Left lobe of liver (tissue), 2 donors: Measurements from ENCODE around the gene MVK. TPM values are rescaled to one million over a fixed set of nuclear protein-coding genes. Genes with fewer than 3 reads are reported as not detected.
A peak's percentile ranks its signal among the peaks of the same experiment; 100 is the strongest.

Experiments
- ATAC-seq: fragments of 200-7000 bp; cut with Tn5 transposase; one replicate; pipeline ENCODE4 v1.9.1; 2020; ENCODE audit warnings: mild to moderate bottlenecking, moderate library complexity
- DNase-seq: peaks from one replicate; pipeline ENCODE4 v3.0.0-alpha.2; 2020; ENCODE audit warnings: low spot score
- total RNA-seq: library from RNA; stranded (reverse); gene quantifications from one replicate; pipeline ENCODE4 v1.2.1, GENCODE V29; 2021
- donor health status: DM: no; HTN: no; CAD: no; lungs with moderate emphysema.
- donor health status: DM: no; HTN: yes; CAD: no.

Gene MVK
- total RNA-seq, 1 donor from 2014 or later = 16.5 TPM

DNA sequence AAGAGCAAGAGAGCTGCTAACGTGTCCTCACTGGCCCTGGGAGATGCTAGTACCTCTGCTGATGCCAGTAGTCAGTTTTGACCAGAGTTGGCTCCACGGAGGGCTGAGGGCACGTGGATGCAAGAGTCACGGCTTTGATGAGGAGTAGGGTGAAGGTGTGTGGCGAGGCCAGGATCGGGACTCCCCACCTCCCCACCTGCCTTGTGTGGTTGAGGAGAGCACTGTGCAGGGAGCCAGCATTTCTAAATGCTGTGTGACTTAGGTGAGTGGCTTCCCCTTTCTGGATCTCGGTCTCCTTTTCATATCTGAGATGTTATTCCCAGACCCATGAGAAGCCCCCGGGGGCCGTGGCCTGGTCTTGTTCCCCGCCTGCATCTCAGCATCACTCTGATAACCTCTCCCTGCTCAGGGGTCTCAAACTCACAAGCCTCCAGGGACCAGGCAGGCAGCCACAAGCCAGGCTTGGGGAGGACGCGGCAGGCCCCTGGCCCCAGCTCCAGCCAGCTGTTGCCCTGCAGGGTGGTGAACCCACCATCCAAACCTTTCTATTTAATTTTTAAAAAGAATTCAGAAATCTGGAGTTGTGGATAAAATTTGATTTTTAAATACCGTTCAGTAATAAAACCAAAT is 32.1 kb downstream of the MVK start:
- ATAC-seq (no peak), DNase-seq (no peak)

DNA sequence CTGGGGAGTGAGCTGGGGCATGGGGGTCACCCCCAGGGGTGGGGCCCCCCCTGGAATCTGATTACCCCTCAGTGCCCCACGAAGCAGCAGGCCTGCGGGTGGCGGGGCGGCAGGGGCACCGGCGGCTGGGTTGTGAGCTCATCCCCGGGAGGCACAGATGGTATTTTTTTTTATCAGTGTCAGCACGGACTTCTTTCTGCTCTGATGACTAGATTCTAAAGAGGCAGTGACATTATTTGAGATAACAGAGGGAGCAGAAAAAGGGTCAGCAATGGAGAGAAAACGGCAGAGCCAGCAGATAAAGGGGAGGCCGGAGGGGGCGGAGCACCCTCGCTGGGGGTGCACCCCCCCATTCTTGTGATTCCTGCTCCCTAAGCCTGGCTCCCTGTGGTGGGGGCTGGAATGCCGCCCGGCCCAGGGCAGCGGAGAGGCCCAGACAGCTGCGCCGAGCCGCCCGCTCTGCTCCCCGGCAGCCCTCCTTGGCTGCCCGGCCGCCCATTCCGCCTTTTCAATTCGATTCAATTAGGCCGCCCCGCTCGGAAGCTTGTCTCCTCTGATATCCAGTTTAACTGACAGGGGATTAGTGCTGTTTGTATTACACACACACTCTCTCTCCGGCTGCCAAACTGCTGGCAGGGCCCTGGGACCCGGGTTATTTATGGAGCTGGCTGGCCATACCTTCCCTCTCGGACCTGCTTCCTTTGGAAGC is 32.9 kb downstream of the MVK start:
- DNase-seq = no peak

DNA sequence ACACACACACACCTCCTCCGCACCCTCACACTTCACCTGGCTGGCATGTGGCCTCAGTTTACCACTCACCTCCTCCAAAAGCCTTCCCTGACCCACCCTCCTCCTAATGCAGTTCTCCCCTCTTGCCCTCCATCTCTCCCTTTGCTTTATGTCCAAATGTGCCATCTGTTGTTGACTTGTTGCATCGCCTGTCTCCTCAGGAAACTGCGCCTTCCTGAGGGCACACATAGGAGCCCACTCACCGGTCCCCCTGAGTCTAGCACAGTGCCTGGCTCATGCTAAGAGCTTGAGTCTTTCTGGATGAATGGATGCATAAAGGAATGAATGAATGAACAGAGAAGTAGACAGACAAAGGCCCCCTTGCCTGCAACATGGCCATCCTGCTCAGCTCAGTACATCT is 34.0 kb downstream of the MVK start:
- no peak for ATAC-seq

More for the DNA sequence above, 32.9 kb downstream of the MVK start:
- ATAC-seq = no peak

DNA sequence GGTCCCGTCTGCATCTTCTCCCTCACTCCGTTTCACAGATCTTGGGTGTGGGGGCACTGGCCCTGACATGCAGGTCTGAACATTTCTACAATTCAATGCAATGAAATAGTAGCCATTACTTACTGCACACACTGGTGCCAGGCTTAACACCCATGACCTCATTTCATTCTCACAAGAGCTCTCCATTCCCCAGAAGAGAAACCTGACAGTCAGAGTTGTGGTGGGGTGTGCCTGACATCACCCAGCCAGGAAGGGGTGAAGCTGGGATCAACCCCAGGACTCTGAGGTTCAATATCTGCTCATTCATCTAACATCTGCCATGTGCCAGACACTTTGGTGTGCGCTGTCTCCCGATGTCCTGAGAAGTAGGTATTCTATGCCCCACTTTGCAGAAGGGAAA is 34.7 kb downstream of the MVK start:
- DNase-seq (no peak), ATAC-seq (no peak)

More for the DNA sequence above, 34.0 kb downstream of the MVK start:
- DNase-seq = no peak

DNA sequence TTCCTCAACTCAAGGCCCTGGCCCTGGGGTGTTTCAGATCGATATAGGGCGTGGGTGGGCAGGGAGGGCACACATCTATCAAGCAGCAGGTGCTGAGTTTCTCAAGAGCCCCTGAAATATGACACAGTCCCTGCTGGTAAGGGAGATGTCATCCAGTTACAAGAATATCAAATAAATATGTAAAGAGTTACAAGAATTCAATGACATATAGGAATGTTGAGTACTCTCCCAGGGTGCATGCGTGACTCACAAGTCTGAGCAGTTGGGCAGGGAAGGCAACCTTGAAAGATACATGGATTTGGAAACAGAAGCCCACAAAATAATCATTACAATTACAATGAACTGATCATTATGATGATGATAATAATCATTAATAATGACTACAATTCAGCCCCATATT is 35.2 kb downstream of the MVK start:
- DNase-seq (no peak), ATAC-seq (no peak)

DNA sequence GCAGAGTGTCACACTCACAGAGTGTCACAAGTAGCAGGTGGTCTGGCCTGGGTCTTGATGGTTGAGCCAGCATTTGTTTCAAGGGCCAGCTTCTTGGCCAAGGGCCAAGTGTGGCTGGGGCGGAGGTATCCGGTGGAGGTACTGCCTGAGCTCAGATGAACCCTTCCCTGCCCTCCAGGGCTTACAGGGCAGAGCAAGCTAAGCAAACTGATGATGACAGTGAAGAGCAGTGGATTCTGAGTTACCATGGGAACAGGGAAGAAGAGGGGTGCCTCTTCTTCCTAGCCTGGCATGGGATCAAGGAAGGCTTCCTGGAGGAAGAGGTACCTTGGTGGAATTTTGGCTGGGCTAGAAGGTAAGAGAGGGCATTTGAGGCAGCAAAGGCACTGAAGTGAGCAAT is 35.7 kb downstream of the MVK start:
- no peak for ATAC-seq
- DNase-seq = no peak

DNA sequence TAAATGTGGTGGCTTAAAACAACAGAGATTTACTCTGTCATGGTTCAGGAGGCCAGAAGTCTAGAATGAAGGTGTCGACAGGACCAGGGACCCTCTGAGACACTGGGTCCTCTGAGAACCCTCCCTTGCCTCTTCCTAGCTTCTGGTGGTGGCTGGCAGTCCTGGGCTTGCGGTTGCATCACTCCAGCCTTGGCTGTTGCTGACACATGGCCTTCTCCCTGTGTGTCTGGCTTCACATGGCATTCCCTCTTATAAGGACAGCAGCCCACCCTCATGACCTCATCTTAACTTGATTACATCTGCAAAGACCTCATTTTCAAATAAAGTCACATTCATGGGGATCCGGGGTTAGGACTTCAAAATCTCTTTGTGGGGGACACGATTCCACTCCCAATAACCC is 36.9 kb downstream of the MVK start:
- ATAC-seq (no peak), DNase-seq (no peak)

DNA sequence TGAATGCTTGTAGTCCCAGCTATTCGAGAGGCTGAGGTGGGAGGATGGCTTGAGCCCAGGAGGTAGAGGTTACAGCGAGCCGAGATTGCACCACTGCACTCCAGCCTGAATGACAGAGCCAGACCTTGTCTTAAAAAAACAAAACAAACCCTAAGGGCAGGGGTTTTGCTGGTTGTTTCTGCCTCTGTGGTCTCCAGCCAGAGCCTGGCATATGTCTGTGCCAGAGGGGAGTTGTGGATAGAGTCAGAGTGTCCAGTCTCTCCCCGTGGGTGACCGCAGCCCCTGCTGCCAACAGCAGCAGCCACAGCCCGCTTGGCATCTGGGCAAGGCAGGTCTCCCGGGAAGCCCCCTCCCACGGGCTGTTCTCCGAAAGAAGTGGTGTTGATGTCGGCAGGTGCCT is 37.6 kb downstream of the MVK start:
- ATAC-seq (no peak), DNase-seq (no peak)

DNA sequence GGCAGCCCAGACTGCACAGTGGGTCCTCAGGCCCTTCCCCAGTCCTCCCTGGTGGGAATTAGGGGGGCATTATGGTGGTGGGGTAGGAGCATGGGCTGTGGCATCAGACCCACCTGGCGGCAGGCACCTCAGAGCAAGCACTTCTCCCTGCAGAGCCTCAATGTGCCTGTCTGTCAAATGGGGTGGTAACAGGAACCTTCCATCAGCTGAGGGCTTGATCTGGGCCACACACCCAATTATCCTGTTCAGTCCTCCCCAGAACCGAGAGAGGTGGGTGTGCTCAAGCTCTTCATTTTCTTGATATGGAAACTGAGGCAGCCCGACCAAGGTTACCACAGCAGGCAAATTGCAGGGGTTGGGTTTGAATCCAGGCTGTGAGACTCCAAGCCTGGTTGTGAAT is 38.4 kb downstream of the MVK start:
- no peak for DNase-seq

DNA sequence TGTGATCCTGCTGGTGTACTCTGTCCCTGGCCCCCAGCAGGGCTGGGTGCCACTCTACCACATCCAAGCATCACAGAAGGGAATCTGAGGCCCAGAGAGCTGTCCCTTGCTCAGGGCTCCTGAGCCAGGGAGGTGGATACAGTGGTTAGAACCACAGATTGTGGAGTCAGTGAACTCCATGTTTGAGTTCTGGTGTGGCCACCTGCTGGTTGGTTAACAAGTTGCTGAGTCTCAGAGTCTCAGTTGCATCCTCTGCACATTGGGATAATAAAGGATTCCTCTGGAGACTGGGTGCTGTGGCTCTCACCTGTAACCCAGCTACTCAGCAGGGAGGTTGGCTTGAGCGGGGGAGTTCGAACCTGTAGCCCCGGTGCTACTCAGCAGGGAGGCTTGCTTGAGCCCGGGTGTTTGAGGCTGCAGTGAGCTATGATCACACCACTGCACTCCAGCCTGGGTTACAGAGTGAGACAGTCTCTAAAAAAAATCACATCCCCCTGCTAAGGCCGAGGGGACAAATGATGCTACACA is 39.4 kb downstream of the MVK start:
- no peak for DNase-seq
- ATAC-seq = peak; percentile 28

More for the DNA sequence above, 38.4 kb downstream of the MVK start:
- no peak for ATAC-seq

DNA sequence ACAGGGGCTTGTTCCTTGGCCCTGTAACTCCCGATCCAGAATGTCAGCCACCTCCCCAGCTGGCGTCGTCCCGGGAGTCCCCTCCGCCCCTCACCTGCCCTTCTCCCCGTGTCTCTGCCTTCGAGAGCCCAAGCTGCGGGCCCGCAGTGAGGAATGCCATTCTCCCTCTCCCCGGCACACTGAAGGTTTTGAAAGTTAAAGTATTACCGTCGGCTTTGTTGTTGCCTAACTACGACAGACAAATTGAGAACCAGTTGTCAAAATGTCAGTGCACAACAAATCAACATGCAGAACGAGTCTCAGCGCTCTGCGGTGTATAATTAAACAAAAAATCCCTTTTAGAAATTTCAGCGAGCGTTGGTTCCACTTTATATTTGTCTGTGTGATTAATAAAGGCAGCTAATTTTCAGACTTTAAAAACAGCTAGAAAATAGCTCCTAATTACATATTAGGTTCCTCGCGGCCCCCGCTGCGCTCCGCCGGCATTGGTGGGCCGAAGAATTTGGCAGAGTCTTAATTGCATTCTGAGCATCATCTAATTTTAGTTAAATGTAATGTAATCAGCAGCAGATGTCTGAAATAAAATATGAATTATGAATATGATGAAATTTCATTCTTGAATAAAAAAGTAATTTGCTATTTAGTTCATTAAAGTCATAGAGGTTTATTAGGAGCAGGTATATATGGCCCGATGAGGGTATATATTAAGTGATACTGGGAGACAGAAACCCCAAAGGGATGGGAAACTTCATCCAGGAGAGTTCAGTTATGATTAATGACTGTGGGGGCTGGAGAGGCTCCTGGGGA is 40.3 kb downstream of the MVK start:
- DNase-seq (no peak), ATAC-seq (no peak)

DNA sequence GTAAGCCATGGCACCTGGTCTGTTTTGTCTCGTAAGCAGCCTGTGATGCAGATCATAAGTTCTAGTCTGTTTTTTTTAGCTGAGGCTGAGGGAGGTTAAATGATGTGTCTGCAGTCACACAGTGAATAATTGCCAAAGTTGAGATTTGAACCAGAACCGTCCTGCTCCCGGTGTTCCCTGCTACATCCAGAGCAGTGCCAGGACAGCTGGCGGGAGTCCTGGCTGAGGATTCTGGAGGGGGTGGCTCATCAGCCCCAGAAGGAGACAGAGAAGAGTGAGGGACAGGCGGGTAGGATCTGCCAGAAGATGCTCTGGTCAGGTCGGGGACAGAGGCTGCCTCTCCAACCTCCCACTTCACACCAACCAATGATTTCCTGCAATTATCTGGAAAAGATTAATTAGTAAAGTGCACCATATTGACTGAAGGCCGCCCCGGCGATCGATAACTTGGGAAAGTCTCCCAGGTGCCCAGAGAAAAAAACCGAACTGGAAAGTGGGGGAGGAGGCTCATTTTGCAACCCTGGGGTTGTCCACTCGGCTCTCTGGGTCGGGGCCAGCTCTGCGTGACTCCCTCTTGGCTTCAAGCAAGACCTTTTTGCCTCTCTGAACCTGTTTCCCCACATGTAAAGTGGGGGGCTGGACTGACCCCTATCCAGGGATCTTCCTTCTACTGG is 42.1 kb downstream of the MVK start:
- ATAC-seq (peak; percentile 88), DNase-seq (peak; percentile 91)

DNA sequence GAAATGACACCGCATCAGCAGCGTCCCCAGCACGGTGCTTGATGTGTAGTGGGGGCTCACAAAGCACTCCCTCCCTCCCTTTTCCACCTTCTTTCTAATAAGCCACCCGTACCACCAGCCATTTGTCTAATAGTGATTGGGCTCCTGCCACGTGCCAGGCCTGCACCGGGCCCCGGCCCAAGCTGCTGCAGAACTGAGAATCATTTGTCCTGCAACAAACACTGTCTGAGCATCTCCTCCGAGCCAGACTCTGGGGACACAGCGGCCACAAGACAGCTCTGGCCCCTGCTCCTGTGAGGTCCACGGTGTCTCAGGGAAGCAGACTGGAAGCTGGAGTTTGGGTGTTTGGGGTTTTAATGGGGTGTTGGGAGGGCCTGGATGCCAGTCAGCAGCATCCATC is 43.9 kb downstream of the MVK start:
- no peak for ATAC-seq
- no peak for DNase-seq

DNA sequence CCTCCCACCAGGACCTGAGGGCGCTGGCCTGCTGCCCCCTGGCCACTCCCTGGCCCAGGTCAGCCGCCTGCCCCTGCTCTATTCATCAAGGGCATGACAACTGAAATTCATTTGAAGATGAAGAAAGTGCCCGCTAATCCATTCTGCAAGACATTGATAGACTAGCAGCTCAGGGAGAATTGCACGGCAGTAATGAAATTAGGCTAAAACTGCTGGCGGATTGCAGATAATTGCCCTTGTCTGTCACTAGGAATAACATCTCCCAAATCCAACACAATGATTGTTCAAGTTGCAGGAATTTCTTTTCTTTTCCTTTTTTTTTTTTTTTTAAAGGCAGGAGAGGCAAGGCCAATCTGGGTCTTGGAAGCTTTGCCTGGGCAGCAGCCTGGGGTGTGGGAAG is 44.5 kb downstream of the MVK start:
- ATAC-seq (no peak), DNase-seq (no peak)

DNA sequence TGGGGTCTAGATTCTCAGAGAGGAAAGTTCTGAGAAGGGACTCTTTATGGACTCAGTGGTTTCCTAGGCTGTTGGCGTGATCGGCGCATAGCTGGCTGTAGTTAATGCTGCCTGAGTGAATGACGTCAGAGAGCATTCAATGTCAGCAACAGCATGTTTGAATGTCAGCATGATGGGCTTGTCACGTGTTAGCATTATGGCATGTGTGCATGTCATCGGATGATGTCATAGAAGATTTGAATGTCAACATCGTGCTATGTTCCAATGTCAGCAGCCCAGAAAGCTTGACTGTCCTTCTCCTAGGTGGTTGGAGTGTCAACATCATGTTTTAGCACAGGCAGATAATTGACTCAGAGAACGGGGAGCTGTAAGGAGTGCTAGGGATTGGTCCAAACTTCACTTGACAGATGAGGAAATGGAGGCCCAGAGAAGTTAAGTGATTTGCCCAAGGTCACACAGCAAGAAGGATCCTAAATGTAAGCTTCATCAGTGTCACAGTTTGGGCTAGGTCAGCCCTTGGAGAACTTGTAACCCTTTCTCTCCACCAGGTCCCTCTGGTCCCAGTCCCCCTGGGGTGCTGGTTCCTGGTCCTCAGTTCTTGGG is 45.5 kb downstream of the MVK start:
- no peak for ATAC-seq
- no peak for DNase-seq

DNA sequence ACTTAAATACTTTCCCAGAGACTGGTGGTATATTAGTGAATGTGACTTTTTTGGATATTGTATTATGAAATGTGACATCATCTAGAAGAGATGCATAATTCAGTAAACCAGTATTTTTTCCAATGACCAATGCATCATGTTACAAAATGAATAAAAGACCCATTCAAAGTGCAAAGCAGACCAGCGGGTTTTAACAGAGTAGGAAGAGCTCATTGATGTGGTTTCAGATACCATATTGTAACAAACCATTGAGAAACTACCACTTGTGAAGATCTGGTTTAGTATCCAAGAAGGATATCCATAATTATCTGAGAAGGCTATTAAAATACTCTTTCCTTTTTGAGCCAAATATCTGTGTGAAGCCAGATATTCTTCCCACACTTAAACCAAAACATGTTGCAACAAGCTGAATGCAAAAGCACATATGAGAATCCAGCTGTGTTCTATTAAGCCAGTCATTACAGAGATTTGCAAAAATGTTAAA is 47.7 kb downstream of the MVK start:
- no peak for ATAC-seq

DNA sequence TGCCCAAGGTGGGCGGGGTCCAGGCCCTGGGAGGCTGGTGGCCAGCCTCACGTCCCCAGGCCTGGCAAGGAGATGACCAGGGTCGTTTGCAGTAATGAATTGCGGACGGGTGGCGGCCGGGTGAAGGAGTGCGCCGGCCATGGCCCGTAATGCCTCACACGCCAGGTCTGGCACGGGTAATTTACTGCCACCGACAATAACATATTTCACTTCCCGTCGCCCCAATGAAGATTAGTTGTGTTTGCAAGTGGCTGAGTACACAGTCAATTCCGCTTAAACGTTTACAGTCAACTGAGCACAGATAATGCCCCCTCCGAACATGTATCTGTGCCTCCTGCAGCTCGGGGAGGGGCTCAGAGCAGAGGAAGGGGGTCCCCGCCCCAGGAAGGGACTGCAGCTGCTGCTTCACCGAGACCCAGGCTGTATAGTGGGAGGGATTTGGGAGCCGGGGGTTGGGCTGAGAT is 48.3 kb downstream of the MVK start:
- ATAC-seq = no peak
- DNase-seq = no peak

More for the DNA sequence above, 47.7 kb downstream of the MVK start:
- DNase-seq = no peak

DNA sequence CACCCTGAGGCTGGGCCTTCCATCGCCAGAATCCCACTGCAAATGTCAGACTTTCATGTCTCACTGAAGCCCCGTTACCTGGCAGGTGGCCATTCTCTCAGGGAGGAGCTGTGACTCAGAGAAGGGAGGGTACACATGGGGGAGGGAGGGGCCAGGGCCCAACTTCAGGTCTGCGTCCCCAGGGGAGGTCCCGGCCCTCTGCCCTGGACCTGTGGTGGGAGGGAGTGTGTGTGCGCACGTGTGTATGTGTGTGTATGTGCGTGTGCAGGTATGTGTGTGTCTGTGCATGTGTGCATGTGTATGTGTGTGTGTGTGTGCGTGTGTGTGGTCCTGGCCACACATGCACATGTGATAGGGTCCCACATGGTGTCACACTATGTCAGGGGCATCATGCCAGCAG is 50.9 kb downstream of the MVK start:
- no peak for ATAC-seq
- no peak for DNase-seq

DNA sequence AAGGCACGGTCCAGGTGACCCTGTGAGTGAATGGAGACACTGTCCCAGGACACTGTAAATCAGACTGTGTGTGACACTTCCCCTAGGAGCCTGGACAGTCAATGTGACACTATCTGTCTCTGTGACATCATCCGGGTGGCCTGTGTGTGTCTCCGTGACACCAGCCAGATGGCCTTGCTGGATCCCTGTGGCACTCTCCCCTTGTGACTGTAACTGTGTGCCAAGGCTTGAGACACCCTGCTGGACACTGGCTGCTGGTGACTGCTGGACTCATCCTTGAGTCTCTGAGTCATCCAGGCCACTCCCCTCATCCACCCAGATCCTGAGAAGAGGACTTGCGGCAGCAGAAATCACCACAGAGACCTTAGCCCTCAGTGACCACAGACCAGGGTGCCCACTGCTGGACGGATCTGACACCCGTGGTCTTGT is 51.6 kb downstream of the MVK start:
- DNase-seq (no peak), ATAC-seq (peak; percentile 25)

DNA sequence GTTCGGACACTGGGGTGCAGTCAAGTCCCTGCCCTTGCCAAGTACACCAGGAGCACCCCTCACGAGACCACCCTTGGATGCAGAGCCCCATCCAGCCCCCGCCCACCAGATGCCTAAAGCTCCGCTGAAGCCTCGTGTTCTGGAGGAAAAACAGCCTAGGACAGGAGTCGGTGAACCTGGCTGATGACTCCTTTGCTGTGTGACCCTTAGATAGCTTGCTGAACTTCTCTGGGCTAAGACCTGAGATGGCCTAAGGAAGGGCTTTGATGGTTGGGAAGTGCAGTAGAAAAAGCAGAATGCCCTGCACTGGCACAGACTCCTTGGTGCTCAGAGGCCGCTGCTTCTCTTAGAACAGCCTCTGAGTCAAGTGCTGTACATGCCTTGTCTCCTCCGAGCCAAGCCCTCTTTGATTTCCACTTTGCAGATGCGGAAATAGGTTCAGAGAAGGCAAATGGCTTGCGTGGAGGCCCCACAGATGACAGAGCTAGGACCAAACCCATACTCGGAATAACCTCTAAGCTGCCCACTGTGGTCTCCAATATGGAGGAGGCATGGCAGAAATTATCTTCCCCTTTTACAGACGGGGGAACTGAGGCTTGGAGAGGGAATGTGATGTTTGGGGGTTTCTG is 52.3 kb downstream of the MVK start:
- ATAC-seq (no peak), DNase-seq (no peak)
